ENCODE measurements around the gene SARM1. TPM values are rescaled to one million over a fixed set of nuclear protein-coding genes. Genes with fewer than 3 reads are reported as not detected.

Gene SARM1
- total and polyA plus RNA-seq, 7 experiments from 2014 or later: 5.2 to 34.1 (median 25.0) TPM

GRCh38 chr17:28412099-28412498 is 40.6 kb downstream of the SARM1 start:
- ChIA-PET POLR2A (no interaction called here), CTCF (no interaction called here)
- Mint-ChIP-seq H3K36me3 (no peaks in the 10 kb centered on the region), H3K4me1 (peaks cover 0 to 6% (median 4%) of the 10 kb centered on the region in 7 donors), H3K27ac (no peak overlapping the region), H3K9me3 (peaks cover 0 to 2% (median 0%) of the 10 kb centered on the region in 11 donors), H3K4me3 (no peak overlapping the region), H3K27me3 (peaks cover 0 to 45% (median 16%) of the 10 kb centered on the region in 5 donors)
- H3K27ac ChIP-seq (ENCODE audit: low read depth, low read length): no peak overlapping the region
- H3K36me3 ChIP-seq (ENCODE audit: control insufficient read depth in 2 of 3, insufficient read depth in 3 of 3, low read length in 3 of 3): no peaks in the 10 kb centered on the region
- no peaks in the 10 kb centered on the region for H3K27me3 ChIP-seq (ENCODE audit: control insufficient read depth in 2 of 2, insufficient read depth in 2 of 2, low read length in 2 of 2)
- no peak for DNase-seq
- intact Hi-C loops (cut with micrococcal nuclease): no loop called here
- no peaks in the 10 kb centered on the region for H3K4me1 ChIP-seq (ENCODE audit: control insufficient read depth in 2 of 2, insufficient read depth in 2 of 2, low read length in 2 of 2)
- no peak overlapping the region for H3K4me3 ChIP-seq (ENCODE audit: low read length)
- ATAC-seq: no peak
- H3K9me3 ChIP-seq (ENCODE audit: control insufficient read depth in 2 of 3, low read length in 3 of 3): no peaks in the 10 kb centered on the region

DNA sequence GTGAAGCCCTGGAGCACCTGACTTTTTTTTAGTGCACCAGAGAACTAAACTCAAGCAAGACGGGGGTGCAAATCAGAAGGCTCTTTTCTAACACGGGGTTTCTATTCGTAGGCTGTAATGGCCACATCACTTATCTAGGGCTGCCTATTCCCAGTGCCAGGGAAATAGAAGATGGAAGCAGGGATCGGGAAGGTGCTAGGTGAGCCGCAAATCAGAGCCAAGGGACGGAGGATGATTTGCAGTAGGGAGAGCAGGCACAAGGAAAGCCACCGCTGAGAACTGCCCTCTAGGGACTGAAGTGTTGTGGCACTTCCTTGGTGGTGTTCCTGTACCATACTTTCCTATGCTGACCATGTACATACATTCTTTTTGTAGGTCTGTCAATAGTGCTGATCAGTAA is 42.3 kb downstream of the SARM1 start:
- Histone ChIP-seq H3K4me3 (ENCODE audit: low read length) (no peak overlapping the region), H3K4me1 (ENCODE audit: control insufficient read depth in 2 of 2, insufficient read depth in 2 of 2, low read length in 2 of 2) (no peaks in the 10 kb centered on the region), H3K36me3 (ENCODE audit: control insufficient read depth in 2 of 3, insufficient read depth in 3 of 3, low read length in 3 of 3) (no peaks in the 10 kb centered on the region), H3K9me3 (ENCODE audit: control insufficient read depth in 2 of 3, low read length in 3 of 3) (no peaks in the 10 kb centered on the region), H3K27ac (ENCODE audit: low read depth, low read length) (no peak overlapping the region), H3K27me3 (ENCODE audit: control insufficient read depth in 2 of 2, insufficient read depth in 2 of 2, low read length in 2 of 2) (no peaks in the 10 kb centered on the region)
- Mint-ChIP-seq H3K9me3 (peaks cover 0 to 2% (median 0%) of the 10 kb centered on the region in 11 donors), H3K4me1 (peaks cover 0 to 6% (median 4%) of the 10 kb centered on the region in 7 donors), H3K4me3 (no peak overlapping the region), H3K27me3 (peaks cover 0 to 37% (median 8%) of the 10 kb centered on the region in 5 donors), H3K27ac (no peak overlapping the region), H3K36me3 (no peaks in the 10 kb centered on the region)
- ATAC-seq (no peak), DNase-seq (no peak)
- intact Hi-C loops (cut with micrococcal nuclease): no loop called here
- CTCF ChIA-PET: no interaction called here
- POLR2A ChIA-PET: no interaction called here

DNA sequence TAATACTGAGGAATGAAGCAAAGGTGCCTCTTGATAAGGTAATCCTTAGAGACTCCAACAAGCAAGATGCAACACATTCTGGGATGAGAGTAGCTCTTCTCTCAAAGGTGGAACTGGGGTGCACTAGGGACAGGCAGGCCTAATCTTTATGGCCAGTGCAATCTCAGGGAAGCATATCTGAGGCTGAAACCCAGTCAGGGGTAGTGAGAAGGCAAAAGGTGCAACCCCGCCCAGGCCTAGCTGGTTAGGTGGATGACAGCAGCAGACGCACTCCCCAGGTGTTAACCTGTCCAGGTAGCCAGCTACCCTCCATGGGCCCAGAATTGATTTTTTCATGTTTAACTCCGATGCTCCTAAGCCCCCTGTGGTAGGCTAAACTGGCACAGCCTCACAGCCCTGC is 44.4 kb downstream of the SARM1 start:
- no peaks in the 10 kb centered on the region for H3K27me3 ChIP-seq (ENCODE audit: control insufficient read depth in 2 of 2, insufficient read depth in 2 of 2, low read length in 2 of 2)
- no peak overlapping the region for H3K4me3 ChIP-seq (ENCODE audit: low read length)
- ChIA-PET CTCF (interaction anchor here (0.7 to 2.0 kb wide), 7 partner anchors 9 to 184 kb away, joined by 3 to 15 read pairs (median 4); partner anchors contain the start of genes SLC46A1, TMEM97 and VTN), POLR2A (no interaction called here)
- no peaks in the 10 kb centered on the region for H3K9me3 ChIP-seq (ENCODE audit: control insufficient read depth in 2 of 3, low read length in 3 of 3)
- DNase-seq: no peak
- Mint-ChIP-seq H3K4me3 (no peak overlapping the region), H3K27me3 (peaks cover 0 to 29% (median 8%) of the 10 kb centered on the region in 5 donors), H3K9me3 (peaks cover 0 to 2% (median 0%) of the 10 kb centered on the region in 11 donors), H3K4me1 (peaks cover 0 to 6% (median 4%) of the 10 kb centered on the region in 7 donors), H3K36me3 (no peaks in the 10 kb centered on the region), H3K27ac (no peak overlapping the region)
- no peaks in the 10 kb centered on the region for H3K4me1 ChIP-seq (ENCODE audit: control insufficient read depth in 2 of 2, insufficient read depth in 2 of 2, low read length in 2 of 2)
- H3K36me3 ChIP-seq (ENCODE audit: control insufficient read depth in 2 of 3, insufficient read depth in 3 of 3, low read length in 3 of 3): no peaks in the 10 kb centered on the region
- no peak overlapping the region for H3K27ac ChIP-seq (ENCODE audit: low read depth, low read length)
- no peak for ATAC-seq
- intact Hi-C loops (cut with micrococcal nuclease): loop anchor here (1.0 to 5.0 kb wide), 6 partner anchors 34 to 611 kb away; partner anchors contain the start of genes IFT20 (in 1 of the 2), SARM1 (in 1 of the 2), TNFAIP1 (in 1 of the 2) and VTN (in 1 of the 2)

DNA sequence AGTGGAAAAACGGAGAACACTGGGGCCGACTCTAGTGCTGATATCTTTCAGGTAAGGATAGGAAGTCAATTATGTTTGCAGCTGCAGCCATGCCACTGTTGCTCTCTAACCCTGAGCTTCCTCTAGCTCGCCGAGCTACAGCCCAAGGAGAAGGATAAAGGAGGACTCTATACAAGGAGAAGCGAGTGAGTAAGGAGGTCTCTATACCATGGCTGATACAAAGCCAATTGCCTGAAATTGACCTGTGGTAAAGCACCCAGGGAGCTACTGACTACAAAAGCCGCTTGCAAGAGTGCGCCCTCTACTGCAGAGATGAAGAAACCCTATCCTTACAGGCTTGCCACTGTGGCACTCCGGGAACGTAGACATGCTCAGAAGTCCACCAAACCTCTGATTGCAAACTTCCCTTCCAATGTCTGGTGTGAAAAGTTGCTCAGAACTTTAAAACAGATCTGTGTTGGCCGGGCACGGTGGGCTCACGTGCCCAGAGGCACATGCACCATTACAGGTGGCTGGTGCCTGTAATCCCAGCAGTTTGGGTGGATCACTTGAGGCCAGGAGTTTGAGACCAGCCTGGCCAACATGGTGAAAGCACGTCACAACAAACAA is 45.3 kb downstream of the SARM1 start:
- Histone ChIP-seq H3K36me3 (ENCODE audit: control insufficient read depth in 2 of 3, insufficient read depth in 3 of 3, low read length in 3 of 3) (no peaks in the 10 kb centered on the region), H3K9me3 (ENCODE audit: control insufficient read depth in 2 of 3, low read length in 3 of 3) (no peaks in the 10 kb centered on the region), H3K4me3 (ENCODE audit: low read length) (no peak overlapping the region), H3K27me3 (ENCODE audit: control insufficient read depth in 2 of 2, insufficient read depth in 2 of 2, low read length in 2 of 2) (no peaks in the 10 kb centered on the region), H3K27ac (ENCODE audit: low read depth, low read length) (no peak overlapping the region), H3K4me1 (ENCODE audit: control insufficient read depth in 2 of 2, insufficient read depth in 2 of 2, low read length in 2 of 2) (no peaks in the 10 kb centered on the region)
- CTCF ChIA-PET: interaction anchor here (0.7 to 2.0 kb wide), 12 partner anchors 10 to 611 kb away, joined by 3 to 15 read pairs (median 4); partner anchors contain the start of genes POLDIP2, SLC46A1, TMEM97 and VTN
- peak overlapping the region in 1 of 10 donors; percentile 12 for H3K4me3 Mint-ChIP-seq
- ATAC-seq: peak; percentile 89
- peak; percentile 18 to 58 (median 40) for DNase-seq
- peaks cover 0 to 2% (median 0%) of the 10 kb centered on the region in 11 donors for H3K9me3 Mint-ChIP-seq
- peaks cover 0 to 6% (median 4%) of the 10 kb centered on the region in 7 donors for H3K4me1 Mint-ChIP-seq
- no peaks in the 10 kb centered on the region for H3K36me3 Mint-ChIP-seq
- H3K27ac Mint-ChIP-seq: no peak overlapping the region
- intact Hi-C loops (cut with micrococcal nuclease): loop anchor here (1.0 to 5.0 kb wide), 7 partner anchors 35 to 612 kb away; partner anchors contain the start of genes IFT20 (in 1 of the 2), SARM1 (in 1 of the 2), TMEM97 (in 1 of the 2) and TNFAIP1 (in 1 of the 2)
- POLR2A ChIA-PET: interaction anchor here (0.7 to 1.5 kb wide), 4 partner anchors 59 to 504 kb away, joined by 3 to 5 read pairs (median 4); partner anchors contain the start of genes IFT20 and TNFAIP1
- H3K27me3 Mint-ChIP-seq: peaks cover 0 to 27% (median 8%) of the 10 kb centered on the region in 5 donors

DNA sequence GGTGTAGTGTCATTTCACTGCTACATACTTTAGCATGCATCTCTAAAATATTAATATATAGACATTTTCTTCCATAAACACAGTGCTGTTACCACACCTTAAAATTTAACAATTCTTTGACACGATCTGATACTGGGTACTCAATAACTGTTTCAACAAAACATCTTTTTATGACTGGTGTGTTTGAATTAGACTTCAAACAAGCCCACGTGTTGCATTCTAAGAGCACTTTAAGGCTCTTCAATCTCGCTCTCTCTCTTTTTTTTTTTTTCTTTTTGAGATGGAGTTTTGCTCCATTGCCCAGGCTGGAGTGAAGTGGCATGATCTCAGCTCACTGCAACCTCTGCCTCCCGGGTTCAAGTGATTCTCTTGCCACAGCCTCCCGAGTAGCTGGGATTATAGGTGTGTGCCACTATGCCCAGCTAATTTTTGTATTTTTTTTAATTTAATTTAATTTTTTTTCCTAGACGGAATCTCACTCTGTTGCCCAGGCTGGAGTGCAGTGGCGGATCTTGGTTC is 50.4 kb downstream of the SARM1 start:
- Histone ChIP-seq H3K9me3 (ENCODE audit: control insufficient read depth in 2 of 3, low read length in 3 of 3) (no peaks in the 10 kb centered on the region), H3K4me1 (ENCODE audit: control insufficient read depth in 2 of 2, insufficient read depth in 2 of 2, low read length in 2 of 2) (no peaks in the 10 kb centered on the region), H3K27me3 (ENCODE audit: control insufficient read depth in 2 of 2, insufficient read depth in 2 of 2, low read length in 2 of 2) (no peaks in the 10 kb centered on the region), H3K36me3 (ENCODE audit: control insufficient read depth in 2 of 3, insufficient read depth in 3 of 3, low read length in 3 of 3) (no peaks in the 10 kb centered on the region), H3K27ac (ENCODE audit: low read depth, low read length) (no peak overlapping the region), H3K4me3 (ENCODE audit: low read length) (no peak overlapping the region)
- Mint-ChIP-seq H3K27ac (no peak overlapping the region), H3K9me3 (no peaks in the 10 kb centered on the region), H3K4me3 (no peak overlapping the region), H3K4me1 (peaks cover 0 to 3% (median 1%) of the 10 kb centered on the region in 7 donors), H3K36me3 (no peaks in the 10 kb centered on the region), H3K27me3 (peaks cover 0 to 6% (median 4%) of the 10 kb centered on the region in 5 donors)
- intact Hi-C loops (cut with micrococcal nuclease): no loop called here
- POLR2A ChIA-PET: no interaction called here
- CTCF ChIA-PET: no interaction called here
- DNase-seq: no peak
- ATAC-seq: no peak

GRCh38 chr17:28425206-28425605 is 53.7 kb downstream of the SARM1 start:
- Histone ChIP-seq H3K4me3 (ENCODE audit: low read length) (no peak overlapping the region), H3K27me3 (ENCODE audit: control insufficient read depth in 2 of 2, insufficient read depth in 2 of 2, low read length in 2 of 2) (no peaks in the 10 kb centered on the region), H3K4me1 (ENCODE audit: control insufficient read depth in 2 of 2, insufficient read depth in 2 of 2, low read length in 2 of 2) (no peaks in the 10 kb centered on the region), H3K36me3 (ENCODE audit: control insufficient read depth in 2 of 3, insufficient read depth in 3 of 3, low read length in 3 of 3) (no peaks in the 10 kb centered on the region), H3K27ac (ENCODE audit: low read depth, low read length) (no peak overlapping the region), H3K9me3 (ENCODE audit: control insufficient read depth in 2 of 3, low read length in 3 of 3) (no peaks in the 10 kb centered on the region)
- intact Hi-C loops (cut with micrococcal nuclease): no loop called here
- Mint-ChIP-seq H3K36me3 (no peaks in the 10 kb centered on the region), H3K4me1 (peaks cover 0 to 3% (median 0%) of the 10 kb centered on the region in 7 donors), H3K27ac (no peak overlapping the region), H3K4me3 (no peak overlapping the region), H3K9me3 (no peaks in the 10 kb centered on the region), H3K27me3 (peaks cover 0 to 8% (median 0%) of the 10 kb centered on the region in 5 donors)
- no peak for DNase-seq
- ChIA-PET POLR2A (no interaction called here), CTCF (no interaction called here)
- no peak for ATAC-seq
